ENCODE results near the gene C2orf49. TPM values are rescaled to one million over a fixed set of nuclear protein-coding genes. Genes with fewer than 3 reads are reported as not detected.

The C2orf49 gene
- total RNA-seq, 2 experiments from 2014 or later = 19.9 to 20.0 TPM

- POLR2A ChIA-PET = no interaction called here
- CTCF ChIA-PET = no interaction called here
Measured at GRCh38 chr2:105377871-105378270, 40.5 kb downstream of the C2orf49 start.

- ChIA-PET POLR2A (no interaction called here), CTCF (no interaction called here)
Measured at GRCh38 chr2:105378276-105378840, 41.0 kb downstream of the C2orf49 start.

GRCh38 chr2:105378921-105379383 is 41.6 kb downstream of the C2orf49 start:
- POLR2A ChIA-PET = no interaction called here

DNA sequence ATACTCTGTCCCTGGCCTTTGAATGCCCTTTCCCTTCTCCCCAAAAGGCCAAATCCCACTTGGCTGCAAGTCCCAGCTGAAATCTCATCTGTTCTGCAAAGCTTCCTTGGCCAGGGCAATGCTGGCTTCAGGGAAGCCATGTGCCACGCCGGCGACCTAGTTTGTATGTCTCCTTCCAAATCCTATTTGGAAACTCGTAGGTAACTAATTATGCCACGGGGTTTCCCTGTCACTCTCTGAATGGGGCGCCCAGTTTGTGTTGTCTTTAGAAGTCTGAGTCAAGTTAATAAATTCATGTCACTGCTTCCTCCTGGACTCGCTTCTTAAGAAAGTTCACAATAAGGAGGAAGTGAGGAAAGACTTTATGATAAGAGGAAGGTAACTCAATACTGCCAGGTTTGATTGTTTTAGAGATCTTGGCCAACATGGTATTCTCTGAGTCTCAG is 42.4 kb downstream of the C2orf49 start:
- ChIA-PET POLR2A (no interaction called here), CTCF (interaction anchor here (0.8 kb wide), 1 partner anchor 33 kb away, joined by 4 read pairs; no protein-coding TSS in a partner anchor)

More at GRCh38 chr2:105378921-105379383, 41.6 kb downstream of the C2orf49 start:
- CTCF ChIA-PET = no interaction called here

DNA sequence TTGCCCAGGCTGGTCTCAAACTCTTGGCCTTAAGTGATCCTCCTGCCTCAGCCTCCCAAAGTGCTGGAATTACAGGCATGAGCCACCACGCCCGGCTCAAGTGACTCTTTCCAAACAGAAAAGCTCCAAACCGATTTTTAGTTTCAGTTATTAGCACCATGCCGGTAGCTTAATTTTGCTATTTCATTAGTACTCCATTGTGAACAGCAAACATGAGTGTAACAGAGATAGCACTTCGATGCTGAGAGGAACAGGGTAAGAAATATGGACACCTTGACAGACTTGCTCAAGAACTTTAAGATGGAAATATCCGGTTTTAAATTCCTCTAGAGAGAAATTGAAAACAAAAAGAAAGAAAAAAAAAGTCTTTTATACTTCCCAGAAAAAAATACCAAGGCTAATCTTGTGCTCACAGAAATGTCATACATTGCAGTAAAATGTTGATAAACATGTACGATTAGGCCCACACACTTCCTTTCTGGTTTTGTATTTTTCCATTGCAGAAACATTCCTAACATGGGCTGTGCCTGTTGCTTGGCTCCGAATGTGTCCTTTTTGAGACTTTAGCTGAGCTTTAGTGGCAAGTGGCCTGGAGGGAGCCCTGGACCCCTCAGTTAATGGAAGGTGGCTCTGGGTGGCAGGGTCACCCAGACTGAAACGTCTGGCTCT is 43.2 kb downstream of the C2orf49 start:
- CTCF ChIA-PET = interaction anchor here (0.8 kb wide), 1 partner anchor 32 kb away, joined by 4 read pairs; no protein-coding TSS in a partner anchor
- POLR2A ChIA-PET = no interaction called here

DNA sequence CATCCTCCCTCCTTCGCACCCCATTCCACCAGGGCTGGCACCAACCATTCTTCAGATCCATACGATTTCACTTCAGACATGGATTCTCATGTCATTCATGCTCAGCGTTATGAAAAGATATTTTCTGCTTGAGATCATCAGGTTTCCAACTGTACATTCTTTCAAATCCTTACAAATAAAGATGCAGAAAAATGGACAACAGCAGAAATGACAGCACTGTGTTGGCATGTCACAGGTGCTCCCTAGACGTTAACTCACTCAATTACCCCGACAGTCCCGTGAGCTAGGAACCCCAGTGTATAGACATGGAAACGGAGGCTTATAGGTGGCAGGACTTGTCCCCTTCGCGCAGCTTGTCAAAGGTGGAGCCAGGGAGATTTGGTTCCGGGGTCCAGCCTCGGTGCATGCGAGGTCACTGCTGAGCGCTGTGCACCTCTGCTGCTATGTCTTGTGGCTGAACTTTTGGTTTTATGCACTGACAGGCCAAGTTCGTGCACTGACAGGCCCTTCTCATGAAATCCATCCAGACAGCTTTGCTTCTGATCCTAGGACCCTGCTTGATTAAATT is 43.8 kb downstream of the C2orf49 start:
- CTCF ChIA-PET = no interaction called here

GRCh38 chr2:105382177-105382576 is 44.8 kb downstream of the C2orf49 start:
- CTCF ChIA-PET = no interaction called here
- POLR2A ChIA-PET = no interaction called here

More for the DNA sequence above, 43.8 kb downstream of the C2orf49 start:
- POLR2A ChIA-PET = no interaction called here

- POLR2A ChIA-PET = no interaction called here
Measured at GRCh38 chr2:105383432-105384166, 46.3 kb downstream of the C2orf49 start.

GRCh38 chr2:105384216-105384615 is 46.9 kb downstream of the C2orf49 start:
- POLR2A ChIA-PET = no interaction called here

More at GRCh38 chr2:105383432-105384166, 46.3 kb downstream of the C2orf49 start:
- CTCF ChIA-PET = no interaction called here

GRCh38 chr2:105384861-105385260 is 47.5 kb downstream of the C2orf49 start:
- POLR2A ChIA-PET = no interaction called here
- CTCF ChIA-PET = no interaction called here

More at GRCh38 chr2:105384216-105384615, 46.9 kb downstream of the C2orf49 start:
- CTCF ChIA-PET = no interaction called here

DNA sequence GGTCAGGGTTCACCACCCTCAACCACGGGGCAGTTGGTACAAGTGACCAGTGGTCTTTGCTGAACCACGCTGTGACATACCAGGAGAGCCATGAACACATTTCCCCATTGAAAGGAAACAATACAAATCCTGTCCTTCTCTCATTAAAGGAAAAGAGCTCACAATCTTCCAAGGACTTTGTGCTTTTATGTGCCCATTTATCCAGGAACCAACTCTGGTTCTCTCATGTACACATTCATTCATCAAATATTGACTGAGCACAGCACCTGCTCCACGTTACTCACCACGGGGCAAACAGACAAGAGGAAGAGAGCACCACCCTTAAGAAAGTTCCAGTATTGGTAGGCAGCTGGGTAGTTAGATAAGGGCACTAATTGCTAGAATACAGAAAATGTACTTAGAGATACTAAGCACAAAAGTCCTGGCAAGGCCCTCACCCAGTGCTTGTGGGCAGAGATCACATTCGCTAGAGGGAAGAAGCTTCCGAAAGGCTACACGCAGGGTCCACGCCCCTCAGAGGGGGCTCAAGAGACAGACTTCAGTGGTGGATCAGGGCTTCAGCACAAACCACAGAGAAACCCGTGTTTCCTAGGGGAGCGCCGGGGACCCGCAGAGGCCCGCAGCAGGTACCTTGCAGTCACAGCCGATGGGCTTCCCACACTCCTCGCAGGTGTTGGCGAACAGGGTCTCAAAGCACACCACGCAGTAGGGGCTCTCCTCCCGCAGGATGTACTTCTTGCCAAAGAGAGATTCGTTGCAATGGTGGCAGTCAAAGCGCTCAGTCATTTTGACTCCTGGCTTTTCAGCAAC is 48.6 kb downstream of the C2orf49 start:
- POLR2A ChIA-PET = no interaction called here
- CTCF ChIA-PET = interaction anchor here (0.6 kb wide), 1 partner anchor 12 kb away, joined by 4 read pairs; no protein-coding TSS in a partner anchor

DNA sequence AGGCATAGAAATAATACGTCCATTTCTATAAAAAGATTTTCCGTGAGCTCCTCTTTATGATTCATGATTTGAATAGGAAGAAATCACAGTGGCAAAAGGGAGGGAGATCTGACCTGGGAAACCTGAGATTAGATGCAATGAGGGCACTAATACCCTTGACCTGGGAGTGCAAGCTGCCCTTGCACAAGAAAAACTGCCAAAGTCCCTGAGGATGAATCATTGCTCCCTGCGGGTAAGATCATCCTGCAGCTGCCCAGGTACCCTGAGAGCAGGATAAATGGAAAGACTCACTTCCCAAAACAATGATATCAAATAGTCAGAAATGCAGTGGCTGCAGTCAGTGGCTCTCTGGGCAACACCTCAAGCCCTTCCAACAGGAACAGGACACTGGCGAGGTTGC is 49.9 kb downstream of the C2orf49 start:
- POLR2A ChIA-PET = no interaction called here
- CTCF ChIA-PET = no interaction called here

- CTCF ChIA-PET = interaction anchor here (1.5 kb wide), 1 partner anchor 11 kb away, joined by 4 read pairs; no protein-coding TSS in a partner anchor
- POLR2A ChIA-PET = no interaction called here
Measured at GRCh38 chr2:105388971-105389381, 51.6 kb downstream of the C2orf49 start.

GRCh38 chr2:105390454-105390853 is 53.1 kb downstream of the C2orf49 start:
- POLR2A ChIA-PET = no interaction called here
- CTCF ChIA-PET = interaction anchor here (1.5 kb wide), 1 partner anchor 9 kb away, joined by 4 read pairs; no protein-coding TSS in a partner anchor

GRCh38 chr2:105391058-105391627 is 53.8 kb downstream of the C2orf49 start:
- ChIA-PET CTCF (no interaction called here), POLR2A (no interaction called here)

DNA sequence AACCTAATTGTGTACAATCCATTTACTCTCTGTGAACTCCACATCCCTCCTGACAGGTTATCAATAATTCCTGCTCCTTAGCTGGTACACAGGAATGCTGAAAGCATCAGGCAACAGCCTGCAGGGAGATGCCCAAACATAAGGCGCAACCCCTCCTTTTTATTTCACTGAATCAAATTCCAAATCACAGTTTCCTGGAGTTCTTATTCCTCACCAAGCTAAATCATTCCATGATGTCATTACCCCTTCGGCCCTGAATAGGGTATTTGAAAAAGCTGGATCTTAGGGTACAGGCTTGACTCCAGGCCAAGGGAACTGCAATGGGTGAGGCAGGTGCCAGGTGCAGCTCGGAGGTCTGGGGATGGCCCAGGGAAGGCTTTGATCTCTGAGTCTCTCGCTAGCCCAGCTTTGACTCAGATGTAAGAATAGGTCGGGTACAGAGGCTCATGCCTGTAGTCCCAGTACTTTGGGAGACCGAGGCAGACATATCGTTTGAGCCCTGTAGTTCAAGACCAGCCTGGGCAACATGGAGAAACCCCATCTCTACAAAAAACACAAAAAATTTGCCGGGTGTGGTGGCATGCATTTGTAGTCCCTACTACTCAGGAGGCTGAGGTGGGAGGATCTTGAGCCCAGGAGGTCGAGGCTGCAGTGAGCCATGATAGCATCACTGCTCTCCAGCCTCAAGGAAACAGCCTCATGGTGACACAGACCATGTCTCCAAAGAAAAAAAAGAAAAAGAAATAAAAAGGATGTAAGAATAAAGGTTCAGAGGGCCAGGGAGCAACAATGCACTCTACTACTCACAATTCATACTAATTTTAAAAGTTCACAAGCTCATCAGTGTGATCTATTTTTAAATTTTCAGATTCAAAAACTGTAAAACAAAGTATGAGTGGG is 54.7 kb downstream of the C2orf49 start:
- ChIA-PET CTCF (interaction anchor here (0.7 kb wide), 2 partner anchors 11 to 154 kb away, joined by 3 to 5 read pairs; no protein-coding TSS in a partner anchor), POLR2A (no interaction called here)

DNA sequence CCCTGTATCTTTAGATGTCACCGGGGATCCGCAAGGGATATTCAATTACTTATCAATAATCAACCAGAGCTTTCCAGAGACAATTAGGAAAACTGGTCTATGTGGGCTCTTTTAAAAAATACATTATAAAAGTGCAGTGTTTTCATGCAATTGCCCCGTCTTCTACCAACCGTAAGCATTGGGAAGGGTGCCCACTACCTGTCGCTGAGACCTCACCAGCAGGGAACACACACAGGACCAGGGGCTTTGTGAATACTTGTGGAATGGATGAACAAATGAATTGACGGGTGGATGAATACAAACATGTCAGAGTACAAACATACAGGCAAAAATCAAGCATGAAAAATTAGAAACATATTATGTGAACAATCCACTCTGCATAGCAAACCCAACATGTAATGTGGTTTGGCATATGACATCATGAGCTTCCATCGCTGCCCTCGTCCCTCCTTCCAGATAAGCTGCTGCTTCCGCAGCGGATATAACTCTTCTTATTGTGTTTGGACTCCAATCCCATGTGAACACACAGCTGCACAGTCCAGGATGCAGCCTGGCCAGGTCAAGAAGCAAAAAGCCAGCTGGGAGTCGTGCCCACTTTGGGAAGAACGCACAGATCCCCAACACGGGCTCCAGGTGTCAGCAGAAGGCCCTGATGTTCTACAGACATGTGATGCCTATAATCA is 56.2 kb downstream of the C2orf49 start:
- CTCF ChIA-PET = no interaction called here

More for the DNA sequence above, 56.2 kb downstream of the C2orf49 start:
- POLR2A ChIA-PET = no interaction called here

All from activated CD8-positive, alpha-beta memory T cell treated with anti-CD3 and anti-CD28 coated beads for 36 hours (primary cell).